Skeletal muscle tissue (tissue), 4 donors: ENCODE results near the gene ZDHHC19. TPM values are rescaled to one million over a fixed set of nuclear protein-coding genes. Genes with fewer than 3 reads are reported as not detected.
A peak's percentile ranks its signal among the peaks of the same experiment; 100 is the strongest.

Experiments
- H3K27ac ChIP-seq: one replicate; pipeline ENCODE4 v1.7.0; 2013; ENCODE audit warnings: mild to moderate bottlenecking, low read depth, low read length, inconsistent platforms
- H3K27me3 ChIP-seq, 3 donors: one replicate each; pipeline ENCODE4 v1.7.0; 2013; ENCODE audit warnings: low read length in 3 of 3; ENCODE audit not compliant: control insufficient read depth in 3 of 3, insufficient read depth in 3 of 3
- H3K36me3 ChIP-seq, 3 donors: one replicate each; pipeline ENCODE4 v1.7.0; 2013; ENCODE audit warnings: low read length in 3 of 3; ENCODE audit not compliant: control insufficient read depth in 3 of 3, insufficient read depth in 3 of 3
- H3K4me1 ChIP-seq, 3 donors: one replicate each; pipeline ENCODE4 v1.7.0; 2013; ENCODE audit warnings: low read length in 3 of 3, mild to moderate bottlenecking in 3 of 3; ENCODE audit not compliant: control insufficient read depth in 3 of 3, insufficient read depth in 3 of 3
- H3K4me3 ChIP-seq, 3 donors: one replicate each; pipeline ENCODE4 v1.7.0; 2013; ENCODE audit warnings: low read length in 3 of 3
- H3K9ac ChIP-seq, 3 donors: one replicate each; pipeline ENCODE4 v1.7.0; 2013; ENCODE audit warnings: low read length in 3 of 3, mild to moderate bottlenecking in 3 of 3, moderate library complexity in 2 of 3, low read depth in 1 of 3
- H3K9me3 ChIP-seq, 3 donors: one replicate each; pipeline ENCODE4 v1.7.0; 2013; ENCODE audit warnings: low read length in 3 of 3; ENCODE audit not compliant: control insufficient read depth in 3 of 3
- total RNA-seq: library from RNA; depleted of rRNA; stranded (reverse); fragments of >200 nt; gene quantifications from one replicate; pipeline ENCODE4 v1.2.3, GENCODE V29; 2014
- donor health status: Osteomylitis.

ZDHHC19 gene
- total RNA-seq, 1 donor from 2014 or later, result not detected

GRCh38 chr3:196203846-196204245, 7.4 kb downstream of the ZDHHC19 start:
- Histone ChIP-seq H3K36me3 (no peaks in the 10 kb centered on the region), H3K4me1 (peaks cover 2 to 6% (median 5%) of the 10 kb centered on the region in 3 donors), H3K9ac (no peak overlapping the region), H3K9me3 (no peaks in the 10 kb centered on the region), H3K27me3 (peaks cover 0 to 11% (median 2%) of the 10 kb centered on the region in 3 donors), H3K4me3 (no peak overlapping the region), H3K27ac (no peak overlapping the region)

- H3K4me1 ChIP-seq, result peaks cover 2 to 6% (median 5%) of the 10 kb centered on the region in 3 donors
- peak overlapping the region in 1 of 3 donors; percentile 22 for H3K4me3 ChIP-seq
- H3K9ac ChIP-seq, result no peak overlapping the region
- peaks cover 0 to 11% (median 2%) of the 10 kb centered on the region in 3 donors for H3K27me3 ChIP-seq
- H3K36me3 ChIP-seq, result no peaks in the 10 kb centered on the region
- no peak overlapping the region for H3K27ac ChIP-seq
- H3K9me3 ChIP-seq, result no peaks in the 10 kb centered on the region
Measured at GRCh38 chr3:196202516-196202970, 8.7 kb downstream of the ZDHHC19 start.

DNA sequence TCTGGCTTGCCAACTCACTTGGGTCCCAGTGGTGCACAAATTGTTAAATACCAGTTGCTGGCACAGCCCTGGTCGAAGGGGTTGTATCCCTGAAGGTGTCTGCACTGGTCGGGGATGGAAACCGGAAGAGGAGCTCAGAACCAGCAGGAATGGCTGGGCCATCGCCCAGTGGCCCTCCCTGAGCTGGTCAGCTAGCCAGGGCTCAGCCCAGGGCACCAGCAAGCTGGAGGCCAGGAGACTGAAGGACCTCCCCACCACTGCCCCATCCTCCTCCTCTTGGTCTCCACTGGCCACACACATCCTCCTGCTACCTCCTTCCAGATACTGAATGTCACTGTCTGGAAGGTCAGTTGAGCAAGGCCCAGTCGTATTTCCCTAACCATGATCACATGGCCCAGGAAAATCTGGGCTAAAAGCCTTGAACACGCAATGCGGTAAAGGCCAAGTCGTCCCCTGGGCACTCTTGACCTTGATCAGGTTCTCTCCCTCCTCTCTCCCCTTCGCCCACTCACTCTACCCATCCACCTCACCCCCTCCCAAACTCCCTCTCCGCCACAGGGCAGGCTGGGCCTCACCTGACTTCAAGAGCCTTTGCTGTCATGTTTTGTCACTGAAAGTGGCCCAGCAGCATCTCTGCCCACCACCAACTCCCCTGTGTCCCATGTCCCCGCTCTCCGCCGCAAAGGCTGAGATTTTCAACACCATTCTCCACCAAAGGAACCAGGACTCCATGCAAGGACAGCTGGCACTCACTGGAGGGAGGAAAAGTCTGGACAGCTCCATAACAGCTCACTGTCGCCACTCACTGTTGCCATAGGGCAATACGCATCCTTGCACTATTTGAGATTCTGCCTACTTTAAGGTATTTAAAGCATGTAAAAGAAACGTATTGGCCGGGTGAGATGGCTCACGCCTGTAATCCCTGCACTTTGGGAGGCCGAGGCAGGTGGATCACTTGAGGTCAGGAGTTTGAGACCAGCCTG, 12.1 kb downstream of the ZDHHC19 start:
- Histone ChIP-seq H3K27me3 (peaks cover 0 to 3% (median 0%) of the 10 kb centered on the region in 3 donors), H3K9ac (no peak overlapping the region), H3K36me3 (no peaks in the 10 kb centered on the region), H3K27ac (no peak overlapping the region), H3K4me1 (peaks cover 0 to 4% (median 3%) of the 10 kb centered on the region in 3 donors), H3K4me3 (no peak overlapping the region), H3K9me3 (no peaks in the 10 kb centered on the region)

DNA sequence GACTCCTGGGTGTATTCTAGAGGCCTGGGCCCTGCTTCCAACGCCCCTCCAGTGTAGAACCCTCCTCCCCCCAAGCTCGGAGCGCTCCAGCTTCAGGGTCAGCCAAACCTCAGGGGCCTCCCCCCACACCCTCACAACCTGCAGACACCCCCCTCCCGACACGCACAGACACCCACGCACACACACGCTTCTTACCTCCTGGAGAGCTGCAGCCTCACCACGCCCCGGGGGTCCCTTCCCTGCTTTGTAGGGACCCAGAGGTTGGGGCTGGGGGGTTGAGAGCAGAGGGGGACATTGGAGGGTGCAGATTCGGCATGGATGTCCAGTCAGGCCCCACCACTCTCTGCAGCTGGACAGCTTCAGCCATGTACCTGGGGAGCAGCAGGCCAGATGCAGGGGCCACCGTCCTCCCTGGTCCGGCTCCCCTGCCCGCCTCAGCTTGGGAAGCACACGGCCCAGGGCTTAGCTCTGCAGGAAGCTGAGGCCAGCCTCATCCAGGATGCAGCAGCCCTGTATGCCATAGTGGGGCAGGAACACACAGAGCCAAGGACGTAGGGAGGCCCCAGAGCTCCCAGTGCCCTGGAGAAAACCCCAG, 13.0 kb downstream of the ZDHHC19 start:
- H3K36me3 ChIP-seq, result no peaks in the 10 kb centered on the region
- no peak overlapping the region for H3K4me3 ChIP-seq
- H3K27ac ChIP-seq, result no peak overlapping the region
- H3K9ac ChIP-seq, result no peak overlapping the region
- peaks cover 3 to 11% (median 9%) of the 10 kb centered on the region in 3 donors for H3K4me1 ChIP-seq
- no peaks in the 10 kb centered on the region for H3K27me3 ChIP-seq
- no peaks in the 10 kb centered on the region for H3K9me3 ChIP-seq

- H3K4me1 ChIP-seq, result peaks cover 3 to 17% (median 15%) of the 10 kb centered on the region in 3 donors
- no peak overlapping the region for H3K27ac ChIP-seq
- no peaks in the 10 kb centered on the region for H3K27me3 ChIP-seq
- H3K9me3 ChIP-seq, result no peaks in the 10 kb centered on the region
- no peak overlapping the region for H3K9ac ChIP-seq
- no peak overlapping the region for H3K4me3 ChIP-seq
- no peaks in the 10 kb centered on the region for H3K36me3 ChIP-seq
Measured at GRCh38 chr3:196197524-196197923, 13.7 kb downstream of the ZDHHC19 start.

DNA sequence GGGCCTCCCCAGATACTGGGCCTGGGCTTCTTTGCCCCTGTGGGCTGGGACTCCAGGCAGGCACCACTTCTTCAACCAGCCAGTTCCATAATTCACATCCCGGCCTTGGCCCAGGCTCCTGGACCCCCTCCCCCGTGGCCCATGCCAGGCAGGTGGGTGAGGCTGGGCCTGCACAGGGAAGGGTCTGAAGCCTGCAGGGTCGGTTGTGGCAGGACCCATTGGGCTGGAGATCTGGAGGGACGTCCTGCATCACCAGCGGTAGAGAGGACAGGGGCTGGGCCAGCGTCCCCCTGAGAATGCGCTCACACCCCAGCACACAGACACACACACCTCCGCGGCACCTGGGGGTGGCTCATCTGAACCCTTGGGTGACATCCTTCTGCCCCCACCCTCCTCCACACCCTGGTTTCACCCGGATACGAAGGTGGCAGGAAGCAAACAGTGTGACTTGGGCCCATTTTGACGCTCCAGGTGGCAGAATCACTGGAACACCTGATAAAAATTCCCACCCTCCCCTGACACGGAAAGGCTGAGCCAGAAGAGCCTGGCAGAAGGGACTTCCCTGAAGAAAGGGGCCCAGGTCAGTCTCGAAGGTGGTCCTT, 15.4 kb downstream of the ZDHHC19 start:
- H3K9ac ChIP-seq, result no peak overlapping the region

DNA sequence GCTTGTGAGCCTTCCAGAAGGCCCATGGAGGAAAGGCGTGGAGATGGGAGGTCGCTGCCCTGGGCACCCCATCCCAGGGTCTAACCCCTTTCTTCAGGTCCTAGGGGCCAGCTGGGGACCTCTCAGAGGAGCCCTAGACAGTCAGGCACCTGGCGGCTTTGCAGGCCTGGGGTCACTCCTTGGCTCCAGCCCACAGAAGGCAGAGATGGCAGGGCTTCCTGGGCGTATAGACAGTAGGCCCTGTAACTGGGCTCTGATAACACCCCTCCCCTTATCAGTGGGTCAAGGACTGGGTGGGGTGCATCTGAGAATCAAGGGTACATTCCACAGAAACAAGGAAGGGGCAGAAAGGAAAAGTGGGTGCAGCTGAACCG, 16.7 kb downstream of the ZDHHC19 start:
- H3K27me3 ChIP-seq, result no peaks in the 10 kb centered on the region
- no peaks in the 10 kb centered on the region for H3K9me3 ChIP-seq
- no peak overlapping the region for H3K9ac ChIP-seq
- no peak overlapping the region for H3K4me3 ChIP-seq
- no peak overlapping the region for H3K27ac ChIP-seq
- no peaks in the 10 kb centered on the region for H3K36me3 ChIP-seq
- peaks cover 10 to 24% (median 22%) of the 10 kb centered on the region in 3 donors for H3K4me1 ChIP-seq

More for the DNA sequence above, 15.4 kb downstream of the ZDHHC19 start:
- Histone ChIP-seq H3K4me1 (peaks cover 10 to 24% (median 22%) of the 10 kb centered on the region in 3 donors), H3K4me3 (no peak overlapping the region), H3K27me3 (no peaks in the 10 kb centered on the region), H3K36me3 (no peaks in the 10 kb centered on the region), H3K27ac (no peak overlapping the region), H3K9me3 (no peaks in the 10 kb centered on the region)

DNA sequence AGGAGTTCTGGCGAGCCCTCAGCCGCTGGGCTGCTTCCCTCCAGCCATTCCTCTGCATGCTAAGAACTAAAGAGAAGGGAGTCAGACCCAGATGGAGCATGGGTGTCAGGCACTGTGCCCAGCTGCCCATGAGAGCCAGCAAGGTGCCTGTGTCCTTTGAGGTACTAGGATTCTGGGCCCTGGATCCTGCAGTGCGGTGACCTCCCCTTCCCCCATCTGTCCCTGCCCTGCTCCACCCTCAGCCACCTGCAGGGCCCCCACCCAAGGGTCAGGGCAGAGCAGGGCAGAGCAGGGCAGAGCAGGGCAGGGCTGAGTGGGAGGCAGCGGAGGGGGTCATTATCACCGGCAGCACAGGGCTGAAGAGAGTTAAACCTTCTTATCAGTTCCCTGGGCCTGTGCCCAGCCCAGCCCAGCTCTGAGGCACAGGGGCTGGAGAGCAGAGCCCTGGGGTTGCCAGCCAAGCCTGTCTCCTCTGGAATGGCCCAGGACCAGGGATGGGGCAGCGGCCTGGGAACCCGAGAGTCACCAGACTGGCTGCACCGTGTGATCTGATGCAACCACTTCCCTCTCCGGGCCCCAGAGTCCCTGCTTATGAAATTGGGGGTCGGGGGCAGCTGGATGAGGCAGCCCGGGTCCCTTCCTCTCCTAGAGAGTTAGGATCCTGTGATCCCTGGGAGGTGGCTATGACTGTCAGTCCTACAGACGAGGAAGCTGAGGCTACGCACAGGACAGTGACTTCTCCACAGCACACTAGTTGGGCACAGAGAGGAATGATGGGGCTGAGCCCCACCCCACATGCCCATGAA, 17.3 kb downstream of the ZDHHC19 start:
- H3K9ac ChIP-seq, result peak overlapping the region in 2 of 3 donors; percentile 3 to 32
- H3K4me1 ChIP-seq, result peaks cover 10 to 24% (median 22%) of the 10 kb centered on the region in 3 donors
- H3K9me3 ChIP-seq, result no peaks in the 10 kb centered on the region
- no peaks in the 10 kb centered on the region for H3K36me3 ChIP-seq
- H3K4me3 ChIP-seq, result no peak overlapping the region
- peak overlapping the region; percentile 12 for H3K27ac ChIP-seq
- H3K27me3 ChIP-seq, result no peaks in the 10 kb centered on the region

DNA sequence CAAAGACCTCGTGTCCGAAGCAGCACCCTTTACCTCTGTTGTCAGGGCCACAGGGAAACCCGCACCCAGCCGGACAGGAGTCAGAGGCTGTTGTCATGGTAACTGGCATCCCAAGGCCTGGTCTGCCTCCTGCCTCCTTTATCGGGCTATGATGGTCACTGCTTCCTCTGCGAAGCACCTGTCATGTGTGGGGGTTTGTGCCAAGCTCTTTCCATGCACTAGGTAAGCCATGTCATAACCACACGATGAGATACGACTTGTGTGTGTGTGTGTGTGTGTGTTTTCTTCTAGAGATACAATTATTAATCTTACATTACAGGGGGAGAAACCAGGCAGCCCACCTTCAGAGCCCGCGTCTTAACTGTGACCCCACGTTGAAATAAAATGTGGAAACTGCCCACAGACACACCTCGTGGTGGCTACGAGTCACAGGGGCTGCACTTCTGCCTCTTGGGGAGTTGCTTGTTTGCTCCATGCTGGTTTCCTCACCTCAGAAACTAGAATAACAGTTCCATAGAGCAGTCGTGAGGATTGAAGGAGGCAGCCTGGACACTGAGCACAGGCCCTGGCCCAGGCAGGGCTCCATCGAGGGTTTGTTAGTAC, 18.0 kb downstream of the ZDHHC19 start:
- peak overlapping the region in 2 of 3 donors; percentile 15 to 45 for H3K4me3 ChIP-seq
- peaks cover 10 to 24% (median 22%) of the 10 kb centered on the region in 3 donors for H3K4me1 ChIP-seq
- peak overlapping the region; percentile 81 for H3K27ac ChIP-seq
- H3K27me3 ChIP-seq, result no peaks in the 10 kb centered on the region
- H3K9ac ChIP-seq, result peak overlapping the region; percentile 16 to 66 (median 62)
- H3K36me3 ChIP-seq, result no peaks in the 10 kb centered on the region
- no peaks in the 10 kb centered on the region for H3K9me3 ChIP-seq
